GM19043 (cell line): Measurements from ENCODE around the gene PCSK6.

Source experiments
- ATAC-seq: cut with Tn5 transposase; IDR thresholded peaks from one replicate; pipeline ENCODE4 v1.9.1; 2021; ENCODE audit warnings: low read depth; ENCODE audit not compliant: unreplicated experiment

PCSK6 gene

GRCh38 chr15:101264911-101265641 is 224.4 kb downstream of the PCSK6 start:
- no peak for ATAC-seq

- no peak for ATAC-seq
These were observed 225.5 kb downstream of the PCSK6 start for GRCh38 chr15:101264011-101264410.

GRCh38 chr15:101262551-101262950 is 227.0 kb downstream of the PCSK6 start:
- no peak for ATAC-seq

- ATAC-seq: no peak
These were observed 231.0 kb downstream of the PCSK6 start for GRCh38 chr15:101258238-101259144.

DNA sequence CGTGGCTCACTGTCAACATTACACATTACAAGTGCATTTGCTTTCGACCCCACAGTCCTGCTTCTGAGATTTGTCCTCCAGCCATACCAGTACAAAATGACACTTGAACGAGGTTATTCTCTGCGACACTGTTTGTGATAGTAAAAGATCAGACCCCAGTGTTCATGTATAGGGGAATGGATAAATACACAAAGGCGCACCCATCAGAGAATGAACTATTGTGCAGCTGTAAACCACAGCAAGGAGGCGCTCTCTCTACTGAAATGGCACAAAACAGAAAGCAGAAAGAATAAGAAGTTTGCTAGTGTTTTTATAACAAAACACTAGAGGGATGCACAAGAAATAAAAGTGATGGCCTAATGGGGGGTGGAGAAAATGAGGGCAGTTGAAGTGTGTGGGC is 232.8 kb downstream of the PCSK6 start:
- ATAC-seq: no peak

DNA sequence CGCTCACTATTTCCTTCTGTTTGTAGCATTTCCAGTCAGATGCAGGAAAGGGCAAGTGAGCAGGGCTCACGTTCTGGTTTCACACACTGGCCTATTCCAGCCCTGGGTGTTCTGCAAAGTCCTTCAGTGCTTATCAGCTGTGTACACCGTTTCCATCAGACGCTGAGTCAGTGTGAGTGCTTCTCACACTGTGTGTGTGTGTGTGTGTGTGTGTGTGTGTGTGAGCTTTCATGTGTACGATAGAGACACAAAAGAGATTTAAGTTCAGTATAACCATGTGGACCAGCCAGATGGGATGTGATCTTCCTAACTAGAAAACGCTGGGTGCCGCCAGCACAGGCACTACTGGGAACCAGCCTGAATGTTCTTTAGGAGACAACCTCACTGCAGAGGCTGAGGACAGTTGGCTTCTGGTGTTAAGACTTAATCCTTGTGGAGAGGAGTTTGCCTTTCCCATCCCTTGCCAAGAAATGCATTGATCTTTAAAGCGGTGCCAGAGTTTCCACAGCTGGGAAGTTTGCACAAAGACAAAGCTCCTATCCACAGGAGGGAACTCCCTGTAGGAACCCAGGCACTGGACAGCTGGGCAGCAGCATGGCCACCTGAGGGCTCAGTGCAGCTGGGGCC is 233.8 kb downstream of the PCSK6 start:
- no peak for ATAC-seq

DNA sequence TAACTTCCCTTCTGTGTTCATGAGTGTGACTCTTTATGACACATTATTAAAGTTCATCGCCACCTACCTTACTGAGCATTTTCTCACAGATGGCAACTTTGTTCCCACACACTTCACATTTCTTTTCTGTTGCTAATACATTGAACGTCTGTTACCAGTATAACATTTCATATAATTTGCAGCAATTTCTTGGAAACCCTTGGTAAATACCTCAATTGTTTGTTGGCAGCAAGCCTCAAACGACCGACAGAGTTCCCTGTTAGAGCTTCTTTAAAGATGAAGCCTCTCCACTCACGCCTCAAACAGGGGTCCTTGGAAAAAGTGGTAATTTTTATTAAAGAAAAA is 234.5 kb downstream of the PCSK6 start:
- ATAC-seq: no peak

DNA sequence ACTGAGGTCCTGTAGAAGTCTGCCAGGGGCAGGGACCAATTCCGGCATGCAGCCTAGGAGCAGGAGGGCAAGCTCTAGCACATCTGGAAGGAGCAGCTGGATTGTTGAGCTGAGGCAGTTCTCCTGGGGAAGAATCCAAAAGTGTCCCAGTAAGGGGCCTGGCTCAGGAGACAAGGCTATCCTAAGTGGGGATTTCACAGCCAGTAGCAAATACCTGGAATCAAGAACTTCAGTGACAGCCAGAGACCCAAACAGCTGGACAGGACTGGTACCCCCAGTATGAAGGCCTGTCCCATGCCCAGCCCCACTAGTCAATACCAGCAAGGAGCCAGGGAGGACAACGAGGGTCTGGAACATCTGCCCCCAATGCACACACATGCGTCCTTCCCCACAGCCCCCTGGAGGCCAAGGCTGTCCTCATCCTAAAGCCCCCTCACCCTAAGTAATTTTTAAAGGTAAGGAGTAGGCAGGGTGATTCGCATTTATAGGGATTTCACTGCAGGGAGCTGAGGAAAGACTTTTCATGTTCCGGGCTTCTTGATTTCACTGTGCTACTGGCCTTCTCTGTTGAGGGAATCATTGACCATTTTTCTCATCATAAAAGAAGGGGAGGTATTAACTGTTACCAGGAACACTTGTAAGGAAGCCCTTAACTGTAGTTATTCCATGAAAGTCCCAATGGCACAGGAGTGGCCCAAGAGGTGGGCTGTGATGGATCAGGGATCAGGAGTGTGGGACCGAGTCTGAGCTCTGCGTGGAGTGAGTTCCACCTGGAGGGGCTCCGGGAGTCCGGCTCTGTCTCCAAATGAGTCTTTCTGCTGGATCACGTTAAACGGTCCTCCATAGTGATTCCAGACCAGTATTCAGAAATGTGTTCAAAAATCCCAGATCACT is 235.1 kb downstream of the PCSK6 start:
- no peak for ATAC-seq
